BE2C (cell line): ENCODE data around the gene PRMT2.
A peak's percentile ranks its signal among the peaks of the same experiment; 100 is the strongest.

ENCODE experiments used
- DNase-seq: peaks from one replicate; pipeline ENCODE4 v3.0.0-alpha.2; 2020
- H3K27me3 ChIP-seq: fragments of 250-450 bp; sonication (Bioruptor Pico); 2 replicates; pipeline ENCODE4 v1.5.1; 2020; ENCODE audit warnings: mild to moderate bottlenecking
- H3K36me3 ChIP-seq: fragments of 250-450 bp; sonication (Bioruptor Pico); 2 replicates; pipeline ENCODE4 v1.5.1; 2020; ENCODE audit warnings: mild to moderate bottlenecking
- H3K4me1 ChIP-seq: fragments of 250-450 bp; sonication (Bioruptor Pico); 2 replicates; pipeline ENCODE4 v1.5.1; 2020
- H3K4me3 ChIP-seq: 2 replicates; pipeline ENCODE4 v1.5.1; 2011; ENCODE audit warnings: low read depth, low read length
- H3K9me3 ChIP-seq: fragments of 250-450 bp; sonication (Bioruptor Pico); 2 replicates; pipeline ENCODE4 v1.5.1; 2020
- TF ChIP-seq, protein P1 (sequence below): IDR thresholded peaks from 2 replicates; pipeline ENCODE4 v1.5.1; 2012; ENCODE audit warnings: mild to moderate bottlenecking, low read depth, low read length

PRMT2 gene

DNA sequence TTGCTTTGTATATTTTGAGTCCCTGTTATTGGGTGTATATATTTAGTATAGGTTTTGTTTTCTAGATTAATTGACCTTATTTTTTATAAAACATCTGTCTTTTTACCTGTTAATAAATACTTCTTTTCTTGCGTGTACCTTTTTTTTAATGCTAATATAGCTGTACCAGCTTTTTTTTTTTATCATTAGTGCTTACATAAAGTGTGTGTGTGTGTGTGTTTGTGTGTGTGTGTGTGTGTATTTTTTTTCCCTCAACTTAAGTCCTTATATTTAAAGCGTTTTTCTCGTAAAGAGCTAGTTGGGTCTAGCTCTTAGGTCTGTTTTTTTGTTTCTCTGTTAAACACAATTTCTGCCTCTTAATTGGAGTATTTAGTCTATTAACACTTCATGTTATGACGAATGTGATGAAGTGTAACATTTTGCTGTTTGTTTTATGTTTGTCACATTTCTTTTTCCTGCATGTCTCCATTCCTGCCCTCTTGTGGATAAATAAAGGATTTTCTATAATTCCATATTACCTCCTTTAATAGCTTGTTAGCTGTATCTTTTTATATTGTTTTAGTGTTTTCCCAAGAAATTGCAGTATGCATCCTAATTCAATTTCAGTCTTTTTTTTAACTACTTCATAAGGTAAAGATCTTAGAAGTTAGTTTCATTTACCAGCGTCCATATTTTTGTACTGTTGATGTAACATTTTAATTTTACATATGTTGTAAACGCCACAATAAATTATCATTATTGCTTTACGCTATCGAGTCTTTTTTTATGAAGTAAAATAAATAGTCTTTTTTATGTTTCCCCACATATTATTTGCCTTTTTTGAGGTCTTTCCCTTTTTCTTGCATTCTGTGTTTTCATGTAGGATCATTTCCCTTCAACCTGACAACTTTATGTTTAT lies 4.3 kb downstream of the PRMT2 start:
- Histone ChIP-seq H3K9me3 (no peaks in the 10 kb centered on the region), H3K36me3 (peaks cover 14% of the 10 kb centered on the region), H3K4me3 (no peak overlapping the region), H3K4me1 (no peaks in the 10 kb centered on the region), H3K27me3 (no peaks in the 10 kb centered on the region)
- DNase-seq = no peak
- TF ChIP-seq, protein P1, sequence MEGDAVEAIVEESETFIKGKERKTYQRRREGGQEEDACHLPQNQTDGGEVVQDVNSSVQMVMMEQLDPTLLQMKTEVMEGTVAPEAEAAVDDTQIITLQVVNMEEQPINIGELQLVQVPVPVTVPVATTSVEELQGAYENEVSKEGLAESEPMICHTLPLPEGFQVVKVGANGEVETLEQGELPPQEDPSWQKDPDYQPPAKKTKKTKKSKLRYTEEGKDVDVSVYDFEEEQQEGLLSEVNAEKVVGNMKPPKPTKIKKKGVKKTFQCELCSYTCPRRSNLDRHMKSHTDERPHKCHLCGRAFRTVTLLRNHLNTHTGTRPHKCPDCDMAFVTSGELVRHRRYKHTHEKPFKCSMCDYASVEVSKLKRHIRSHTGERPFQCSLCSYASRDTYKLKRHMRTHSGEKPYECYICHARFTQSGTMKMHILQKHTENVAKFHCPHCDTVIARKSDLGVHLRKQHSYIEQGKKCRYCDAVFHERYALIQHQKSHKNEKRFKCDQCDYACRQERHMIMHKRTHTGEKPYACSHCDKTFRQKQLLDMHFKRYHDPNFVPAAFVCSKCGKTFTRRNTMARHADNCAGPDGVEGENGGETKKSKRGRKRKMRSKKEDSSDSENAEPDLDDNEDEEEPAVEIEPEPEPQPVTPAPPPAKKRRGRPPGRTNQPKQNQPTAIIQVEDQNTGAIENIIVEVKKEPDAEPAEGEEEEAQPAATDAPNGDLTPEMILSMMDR = peak; percentile 50

DNA sequence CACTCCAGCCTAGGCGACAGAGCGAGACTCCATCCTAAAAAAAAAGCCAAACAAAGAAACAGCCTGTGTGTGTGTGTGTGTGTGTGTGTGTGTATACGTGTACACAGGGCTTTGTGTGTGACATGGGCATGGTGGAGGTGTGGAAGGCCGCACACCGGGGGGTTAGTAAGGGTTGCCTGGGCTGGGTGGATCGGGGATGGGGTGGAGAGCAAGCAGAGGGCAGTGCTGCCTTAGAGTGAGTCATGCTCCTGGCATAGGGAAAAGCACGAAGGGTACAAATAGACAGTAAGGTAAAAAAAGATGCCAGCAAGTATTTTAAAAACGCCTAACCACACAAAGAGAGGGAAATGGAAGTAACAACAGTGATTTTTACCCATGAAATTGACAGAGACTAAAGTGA lies 6.2 kb downstream of the PRMT2 start:
- Histone ChIP-seq H3K36me3 (peaks cover 17% of the 10 kb centered on the region), H3K4me1 (no peaks in the 10 kb centered on the region), H3K4me3 (no peak overlapping the region), H3K27me3 (no peaks in the 10 kb centered on the region), H3K9me3 (no peaks in the 10 kb centered on the region; the same call in 1 of the 2 replicates)
- no peak for DNase-seq
- TF ChIP-seq, protein P1 = no peak

DNA sequence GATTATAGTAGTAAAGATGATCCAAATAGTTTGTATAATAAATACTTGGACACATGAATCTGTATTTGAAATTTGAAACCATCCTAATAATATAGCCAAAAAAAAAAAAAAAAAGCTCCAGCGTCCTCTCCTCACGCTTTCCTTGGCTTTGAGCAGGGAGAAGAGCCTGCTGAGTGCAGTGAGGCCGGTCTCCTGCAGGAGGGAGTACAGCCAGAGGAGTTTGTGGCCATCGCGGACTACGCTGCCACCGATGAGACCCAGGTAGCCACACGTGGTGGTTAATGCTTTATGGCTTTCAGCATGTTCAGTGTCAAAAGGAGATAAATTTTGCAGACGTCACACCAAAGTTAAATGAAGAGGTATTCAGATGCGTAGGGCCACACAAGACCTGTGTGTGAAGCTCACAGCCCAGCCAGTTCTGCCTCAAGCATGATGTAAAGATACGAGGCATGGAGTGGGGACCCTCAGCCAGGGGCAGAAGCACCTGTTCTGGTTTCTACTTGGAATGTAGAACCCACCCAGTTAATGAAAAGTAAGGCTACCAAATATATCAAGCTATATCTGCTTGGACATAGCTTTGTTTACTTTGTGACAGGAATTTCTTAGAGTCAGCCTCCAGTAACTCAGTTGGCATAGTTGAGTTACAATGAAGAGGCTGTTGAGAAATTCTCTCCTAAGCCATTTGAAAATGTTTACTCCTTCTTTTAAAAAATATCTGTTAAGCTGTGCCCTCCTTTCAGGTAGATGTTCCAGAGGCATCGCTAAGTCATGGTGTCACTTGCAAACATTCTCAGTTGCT lies 8.1 kb downstream of the PRMT2 start:
- no peaks in the 10 kb centered on the region for H3K4me1 ChIP-seq
- H3K4me3 ChIP-seq = no peak overlapping the region
- no peaks in the 10 kb centered on the region; the same call in 1 of the 2 replicates for H3K9me3 ChIP-seq
- H3K27me3 ChIP-seq = no peaks in the 10 kb centered on the region
- TF ChIP-seq, protein P1 = no peak
- H3K36me3 ChIP-seq = peaks cover 26% of the 10 kb centered on the region
- DNase-seq = no peak

DNA sequence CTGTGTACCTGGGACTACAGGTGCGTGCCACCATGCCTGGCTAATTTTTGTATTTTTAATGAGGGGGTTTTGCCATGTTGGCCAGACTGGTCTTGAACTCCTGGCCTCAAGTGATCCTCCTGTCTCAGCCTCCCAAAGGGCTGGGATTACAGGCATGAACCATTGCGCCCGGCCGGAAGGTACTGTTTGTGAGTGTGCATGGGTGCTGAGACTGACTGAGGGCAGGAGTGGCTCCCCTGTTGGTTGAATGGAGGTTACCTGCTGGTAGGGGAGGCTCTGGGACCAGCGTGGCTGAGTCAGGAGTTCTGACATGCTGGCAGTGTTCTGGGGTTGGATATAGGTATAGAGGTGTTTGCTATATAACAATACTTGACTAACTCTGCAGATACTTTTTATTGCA lies 10.4 kb downstream of the PRMT2 start:
- H3K4me1 ChIP-seq = no peaks in the 10 kb centered on the region
- H3K36me3 ChIP-seq = peaks cover 43% of the 10 kb centered on the region
- no peaks in the 10 kb centered on the region for H3K27me3 ChIP-seq
- TF ChIP-seq, protein P1 = no peak
- no peaks in the 10 kb centered on the region; the same call in 1 of the 2 replicates for H3K9me3 ChIP-seq
- H3K4me3 ChIP-seq = no peak overlapping the region
- DNase-seq = no peak

DNA sequence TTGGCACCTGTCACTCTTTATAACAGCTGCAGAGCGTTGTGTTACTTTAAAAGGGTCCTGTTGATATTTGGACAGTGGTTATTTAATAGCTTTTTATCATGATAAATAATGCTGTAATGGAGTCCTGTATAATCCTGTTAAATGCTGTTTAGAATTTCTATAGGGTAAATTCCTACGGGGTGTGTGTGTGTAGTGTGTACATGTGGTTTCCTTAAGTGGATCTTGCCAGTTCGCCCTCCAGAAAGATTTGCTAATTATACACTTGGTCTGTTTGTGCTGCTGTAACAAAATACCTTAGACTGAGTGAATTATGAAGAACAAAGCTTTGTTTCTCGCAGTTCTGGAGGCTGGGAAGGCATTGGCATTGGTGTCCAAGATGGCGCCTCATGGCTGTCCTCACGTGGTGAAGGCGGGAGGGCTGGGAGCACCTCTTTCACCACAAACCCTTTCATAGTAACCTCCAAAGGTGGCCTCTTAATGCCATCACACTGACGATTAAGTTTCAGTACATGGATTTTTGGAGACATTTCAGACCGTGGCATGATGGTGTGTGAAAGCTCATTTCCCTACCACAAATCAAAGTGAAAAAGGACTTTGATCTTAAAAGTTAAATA lies 11.2 kb downstream of the PRMT2 start:
- H3K4me3 ChIP-seq = no peak overlapping the region
- H3K4me1 ChIP-seq = no peaks in the 10 kb centered on the region
- no peaks in the 10 kb centered on the region; the same call in 1 of the 2 replicates for H3K9me3 ChIP-seq
- DNase-seq = no peak
- peaks cover 45% of the 10 kb centered on the region for H3K36me3 ChIP-seq
- H3K27me3 ChIP-seq = no peaks in the 10 kb centered on the region
- TF ChIP-seq, protein P1 = no peak
